NOMO-1 (cell line): ENCODE data around the gene NELFE.
"Not testable (repeated sequence)": the region's sequence is repeated elsewhere in the genome, so short reads cannot be mapped to it uniquely, and the experiment has no call there.

Experiments
- DNase-seq, 2 experiments: peaks; one replicate each; lab custom pipeline; 2025; ENCODE audit not compliant: unreplicated experiment in 2 of 2; lab: John Stamatoyannopoulos, UW

Gene NELFE, protein sequence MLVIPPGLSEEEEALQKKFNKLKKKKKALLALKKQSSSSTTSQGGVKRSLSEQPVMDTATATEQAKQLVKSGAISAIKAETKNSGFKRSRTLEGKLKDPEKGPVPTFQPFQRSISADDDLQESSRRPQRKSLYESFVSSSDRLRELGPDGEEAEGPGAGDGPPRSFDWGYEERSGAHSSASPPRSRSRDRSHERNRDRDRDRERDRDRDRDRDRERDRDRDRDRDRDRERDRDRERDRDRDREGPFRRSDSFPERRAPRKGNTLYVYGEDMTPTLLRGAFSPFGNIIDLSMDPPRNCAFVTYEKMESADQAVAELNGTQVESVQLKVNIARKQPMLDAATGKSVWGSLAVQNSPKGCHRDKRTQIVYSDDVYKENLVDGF

DNA sequence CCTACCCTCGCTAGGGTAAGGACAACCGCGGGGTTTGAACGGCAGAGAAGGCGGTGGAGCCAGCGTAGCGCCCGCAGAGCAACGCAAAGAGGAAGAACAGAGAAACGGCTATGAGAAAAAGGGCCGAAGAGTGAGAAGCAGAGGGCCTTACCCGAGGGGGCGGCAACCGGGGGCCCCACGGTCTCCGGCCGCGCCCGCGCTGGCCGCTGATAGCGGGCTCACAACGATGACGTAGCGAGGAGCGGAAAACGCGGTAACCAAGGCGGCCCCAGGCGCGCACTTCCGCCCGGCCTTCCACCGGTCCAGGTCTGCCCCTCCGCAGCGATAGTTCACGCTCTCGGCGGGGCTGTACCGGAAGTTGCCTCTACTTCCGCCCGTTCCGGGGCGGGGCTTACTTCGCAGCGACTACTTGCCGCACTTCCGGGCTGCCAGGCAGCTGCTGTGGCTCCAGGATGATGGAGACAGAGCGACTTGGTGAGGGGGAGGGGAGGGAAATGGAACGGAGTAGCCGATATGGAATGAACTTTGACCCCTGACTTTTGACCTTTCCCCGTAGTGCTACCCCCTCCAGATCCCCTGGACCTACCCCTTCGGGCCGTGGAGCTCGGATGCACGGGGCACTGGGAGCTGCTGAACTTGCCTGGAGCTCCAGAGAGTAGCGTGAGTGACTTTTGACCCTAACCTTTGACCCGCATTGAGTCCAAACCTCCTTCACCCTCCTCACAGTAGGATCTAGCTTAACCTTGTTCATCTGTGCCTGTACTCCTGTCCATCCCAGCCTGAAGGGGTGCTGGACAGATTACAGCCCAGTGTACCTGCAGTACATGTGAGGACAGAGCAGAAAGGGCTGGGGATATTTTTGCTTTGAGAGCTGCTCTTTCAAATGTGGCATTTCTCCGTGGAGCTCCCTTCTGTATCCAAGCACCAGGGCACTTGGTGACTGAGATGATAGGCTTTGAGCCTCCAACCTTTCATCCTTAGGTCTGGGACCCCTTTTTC, at the start of gene NELFE, which contains the start of gene SKIC2:
NELFE (minus strand) TSS at position 231 of the 999 bp plus-strand sequence. CDS start 525 bp downstream, outside the sequence.
SKIC2 (plus strand) TSS at position 435 of the 999 bp plus-strand sequence; CDS start at position 453, 18 bp downstream.
- peak; percentile 95 to 97 for DNase-seq

DNA sequence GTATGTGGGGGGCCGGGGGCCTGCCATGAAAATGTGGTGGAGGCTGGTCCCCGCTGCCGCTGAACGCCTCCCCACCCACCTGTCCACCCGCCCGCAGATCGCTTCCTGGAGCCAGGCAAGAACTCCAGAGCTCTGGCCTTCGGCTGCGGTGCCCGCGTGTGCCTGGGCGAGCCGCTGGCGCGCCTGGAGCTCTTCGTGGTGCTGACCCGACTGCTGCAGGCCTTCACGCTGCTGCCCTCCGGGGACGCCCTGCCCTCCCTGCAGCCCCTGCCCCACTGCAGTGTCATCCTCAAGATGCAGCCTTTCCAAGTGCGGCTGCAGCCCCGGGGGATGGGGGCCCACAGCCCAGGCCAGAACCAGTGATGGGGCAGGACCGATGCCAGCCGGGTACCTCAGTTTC, 49.3 kb upstream of the NELFE start:
- not testable (repeated sequence) for DNase-seq

DNA sequence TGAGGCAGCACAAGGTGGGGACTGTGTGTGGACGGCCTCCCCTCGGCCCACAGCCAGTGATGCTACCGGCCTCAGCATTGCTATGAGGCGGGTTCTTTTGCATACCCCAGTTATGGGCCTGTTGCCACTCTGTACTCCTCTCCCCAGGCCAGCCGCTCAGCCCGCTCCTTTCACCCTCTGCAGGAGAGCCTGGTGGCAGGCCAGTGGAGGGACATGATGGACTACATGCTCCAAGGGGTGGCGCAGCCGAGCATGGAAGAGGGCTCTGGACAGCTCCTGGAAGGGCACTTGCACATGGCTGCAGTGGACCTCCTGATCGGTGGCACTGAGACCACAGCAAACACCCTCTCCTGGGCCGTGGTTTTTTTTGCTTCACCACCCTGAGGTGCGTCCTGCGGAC, 48.3 kb upstream of the NELFE start:
- DNase-seq, result not testable (repeated sequence)

DNA sequence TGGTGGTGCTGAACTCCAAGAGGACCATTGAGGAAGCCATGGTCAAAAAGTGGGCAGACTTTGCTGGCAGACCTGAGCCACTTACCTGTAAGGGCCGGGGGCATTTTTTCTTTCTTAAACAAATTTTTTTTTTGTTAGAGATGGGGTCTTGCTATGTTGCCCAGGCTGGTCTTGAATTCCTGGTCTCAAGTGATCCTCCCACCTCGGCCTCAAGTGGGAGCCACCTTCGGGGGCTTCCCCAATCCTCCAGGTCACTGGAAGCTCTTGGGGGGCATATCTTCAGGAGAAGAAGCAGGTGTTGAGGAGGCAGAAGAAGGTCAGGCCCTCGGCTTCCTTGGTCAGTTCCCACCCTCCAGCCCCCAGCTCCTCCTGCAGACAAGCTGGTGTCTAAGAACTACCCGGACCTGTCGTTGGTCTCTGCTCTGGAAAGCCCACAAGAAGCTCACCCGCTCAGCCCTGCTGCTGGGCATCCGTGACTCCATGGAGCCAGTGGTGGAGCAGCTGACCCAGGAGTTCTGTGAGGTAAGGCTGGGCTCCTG, 47.3 kb upstream of the NELFE start:
- not testable (repeated sequence) for DNase-seq

DNA sequence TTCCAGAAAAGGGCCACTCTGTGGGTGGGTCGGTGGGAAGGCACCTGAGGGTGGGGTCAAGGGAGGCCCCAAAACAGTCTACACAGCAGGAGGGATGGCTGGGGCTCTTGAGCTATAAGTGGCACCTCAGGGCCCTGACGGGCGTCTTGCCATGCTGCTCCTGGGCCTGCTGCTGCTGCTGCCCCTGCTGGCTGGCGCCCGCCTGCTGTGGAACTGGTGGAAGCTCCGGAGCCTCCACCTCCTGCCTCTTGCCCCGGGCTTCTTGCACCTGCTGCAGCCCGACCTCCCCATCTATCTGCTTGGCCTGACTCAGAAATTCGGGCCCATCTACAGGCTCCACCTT, 46.7 kb upstream of the NELFE start:
- DNase-seq, result not testable (repeated sequence)

DNA sequence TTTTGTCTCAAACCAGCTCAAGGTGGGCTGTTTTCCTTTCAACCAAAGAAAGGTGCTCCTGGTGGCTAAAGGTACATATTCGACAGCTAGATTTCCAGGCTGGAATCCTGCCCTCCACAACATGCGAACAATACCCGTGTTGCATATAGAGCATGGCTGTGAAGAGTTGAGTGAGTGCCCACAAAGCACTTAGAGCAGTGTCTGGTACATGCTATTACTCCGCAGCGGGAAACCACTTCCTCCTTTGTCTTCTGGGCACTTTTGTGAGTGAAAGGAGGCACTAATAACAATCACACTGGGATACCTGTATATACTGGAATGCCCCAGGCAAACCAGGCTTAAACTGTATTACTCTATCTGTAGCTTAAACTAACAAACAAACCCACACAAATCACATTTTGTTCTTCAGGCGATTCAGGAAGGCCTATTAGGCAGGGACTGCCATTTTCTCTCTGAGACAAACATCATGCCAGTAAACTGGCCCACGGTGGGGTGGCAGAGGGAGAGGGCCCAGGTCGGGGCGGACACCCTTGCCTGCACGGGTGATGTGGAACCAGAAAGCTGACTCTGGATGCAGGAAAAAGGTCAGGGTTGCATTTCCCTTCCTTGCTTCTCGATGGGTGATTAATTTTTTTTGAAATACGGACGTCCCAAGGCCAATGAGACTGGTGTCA, 46.2 kb upstream of the NELFE start:
- not testable (repeated sequence) for DNase-seq

DNA sequence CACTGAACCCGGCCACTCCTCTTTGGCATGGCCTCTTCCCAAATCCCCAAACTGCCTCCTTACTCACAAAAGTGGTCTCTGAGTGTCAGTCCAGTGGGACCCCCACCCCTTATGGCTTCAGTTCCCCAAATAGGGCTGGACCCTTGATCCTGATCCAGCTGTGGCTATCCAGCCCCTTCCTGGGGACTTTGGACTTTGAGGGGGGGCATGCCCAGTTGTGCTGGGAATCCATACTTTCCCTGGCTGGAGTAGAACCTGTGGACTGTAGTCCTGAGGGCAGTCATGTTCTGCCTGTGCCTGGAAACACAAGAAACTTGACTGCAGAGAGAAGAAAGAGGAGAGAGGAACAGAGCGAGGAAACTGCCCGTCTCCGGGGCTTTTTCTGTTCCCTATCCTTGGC, 45.6 kb upstream of the NELFE start:
- DNase-seq, result not testable (repeated sequence)

DNA sequence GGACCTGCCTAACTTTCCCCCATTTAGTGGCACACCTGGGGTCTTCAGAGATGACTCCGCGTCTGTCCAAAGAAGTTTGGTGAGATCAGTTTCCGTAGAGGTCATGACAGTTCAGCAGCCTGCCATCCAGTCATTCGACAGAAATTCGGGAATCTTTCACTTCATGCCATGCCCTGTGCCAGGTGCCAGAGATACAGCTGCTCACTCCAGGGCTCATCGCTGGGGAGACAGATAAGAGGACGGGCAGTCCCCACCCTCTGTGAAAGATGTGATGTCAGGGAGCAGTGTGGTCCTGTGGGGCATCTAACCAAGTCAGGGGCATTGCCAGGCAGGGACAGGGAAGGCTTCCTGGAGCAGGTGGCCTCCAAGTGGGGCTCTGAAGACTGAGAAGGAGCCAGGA, 44.5 kb upstream of the NELFE start:
- not testable (repeated sequence) for DNase-seq

DNA sequence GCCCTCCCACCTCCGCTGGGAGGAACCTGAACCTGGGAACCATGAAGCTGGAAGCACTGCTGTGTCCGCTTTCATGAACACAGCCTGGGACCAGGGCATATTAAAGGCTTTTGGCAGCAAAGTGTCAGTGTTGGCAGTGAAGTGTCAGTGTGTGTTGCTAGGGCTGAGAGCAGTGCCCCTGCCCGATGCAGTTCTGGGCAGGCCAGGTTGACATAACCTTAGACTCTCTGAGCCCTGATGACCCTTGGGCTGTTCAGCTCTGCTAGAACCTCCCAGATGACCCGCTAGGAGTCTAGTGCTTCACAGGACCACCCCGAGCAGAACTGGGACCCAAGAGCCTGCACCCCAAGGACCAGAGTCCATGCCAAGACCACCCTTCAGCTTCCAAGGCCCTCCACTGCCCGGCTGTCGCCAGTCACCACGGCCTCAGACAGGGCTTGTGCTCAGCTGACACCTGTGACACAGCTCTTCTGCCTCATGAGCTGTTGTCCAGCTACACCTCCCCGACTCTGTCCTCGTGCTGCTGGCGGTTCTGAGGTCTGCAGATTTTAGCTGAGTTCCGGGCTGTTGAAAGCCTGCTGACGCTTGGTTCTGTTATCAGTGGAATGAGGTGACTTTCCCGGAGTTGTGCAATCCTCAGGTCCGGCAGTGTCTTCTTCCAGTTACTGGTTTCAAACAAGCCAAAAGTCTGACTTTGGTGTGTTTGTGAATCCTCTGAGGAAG, 43.9 kb upstream of the NELFE start:
- not testable (repeated sequence) for DNase-seq

DNA sequence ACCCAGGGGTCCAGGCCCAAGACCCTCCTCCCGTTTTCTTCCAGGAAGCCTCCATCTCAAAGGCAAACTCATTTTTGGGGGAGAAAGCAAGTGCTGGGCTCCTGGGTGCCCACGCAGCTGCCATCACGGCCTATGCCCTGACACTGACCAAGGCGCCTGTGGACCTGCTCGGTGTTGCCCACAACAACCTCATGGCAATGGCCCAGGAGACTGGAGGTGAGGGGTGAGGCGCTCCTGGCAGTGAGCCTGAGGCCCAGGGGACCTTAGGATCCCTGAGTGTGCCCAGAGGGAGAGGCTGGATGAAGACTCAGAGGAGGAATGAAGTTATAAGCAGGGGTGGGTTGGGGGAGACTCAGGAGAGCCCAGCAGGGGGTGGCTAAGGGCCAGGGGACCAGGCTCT, 37.6 kb upstream of the NELFE start:
- DNase-seq, result not testable (repeated sequence)

DNA sequence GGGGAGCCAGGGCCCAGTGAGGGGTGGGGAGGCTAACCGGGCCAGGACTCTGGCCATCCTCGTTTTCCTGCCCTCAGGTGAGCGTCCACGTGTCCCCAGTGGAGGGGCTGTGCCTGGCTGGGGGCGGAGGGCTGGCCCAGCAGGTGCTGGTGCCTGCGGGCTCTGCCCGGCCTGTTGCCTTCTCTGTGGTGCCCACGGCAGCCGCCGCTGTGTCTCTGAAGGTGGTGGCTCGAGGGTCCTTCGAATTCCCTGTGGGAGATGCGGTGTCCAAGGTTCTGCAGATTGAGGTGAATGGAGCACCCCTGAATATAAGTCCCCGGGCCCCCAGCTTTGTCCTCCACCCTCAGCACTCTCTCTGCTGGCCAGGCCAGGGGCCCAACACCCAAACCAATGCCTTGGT, 35.6 kb upstream of the NELFE start:
- not testable (repeated sequence) for DNase-seq

DNA sequence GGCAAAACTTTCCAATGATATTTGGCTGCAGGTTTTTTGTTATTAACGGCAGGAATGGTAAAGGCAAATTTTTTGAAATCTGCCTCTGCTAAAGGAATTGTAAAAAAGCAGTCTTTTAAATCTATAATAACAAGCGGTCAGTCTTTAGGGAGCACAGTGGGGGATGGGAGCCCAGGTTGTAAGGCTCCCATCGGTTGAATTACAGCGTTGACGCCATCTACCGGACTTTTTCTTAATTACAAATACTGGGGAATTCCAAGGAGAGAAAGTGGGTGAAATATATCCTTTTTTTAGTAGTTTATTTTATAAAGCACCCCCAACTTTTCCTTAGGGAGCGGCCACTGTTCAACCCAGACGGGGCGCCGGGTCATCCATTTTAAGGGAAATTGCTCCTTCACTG, 30.6 kb upstream of the NELFE start:
- DNase-seq, result not testable (repeated sequence)

DNA sequence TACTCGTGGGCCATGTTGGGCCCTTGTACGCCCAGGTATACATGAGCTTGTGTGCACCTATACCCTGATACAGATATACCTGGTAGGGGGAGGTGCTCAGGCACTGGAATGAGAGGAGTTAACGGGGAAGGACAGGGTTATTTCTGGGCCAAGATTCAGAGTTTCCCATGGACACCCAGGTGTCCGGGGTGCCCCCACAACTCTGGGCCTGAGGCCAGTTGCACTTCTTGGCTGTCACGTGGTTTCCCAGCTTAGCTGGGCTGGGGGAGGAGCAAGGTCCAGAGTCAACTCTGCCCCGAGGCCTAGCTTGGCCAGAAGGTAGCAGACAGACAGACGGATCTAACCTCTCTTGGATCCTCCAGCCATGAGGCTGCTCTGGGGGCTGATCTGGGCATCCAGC, 23.0 kb upstream of the NELFE start, which contains the start of gene C4A:
C4A (plus strand) TSS at position 314 of the 400 bp plus-strand sequence; CDS start at position 365, 51 bp downstream.
- DNase-seq, result not testable (repeated sequence)

DNA sequence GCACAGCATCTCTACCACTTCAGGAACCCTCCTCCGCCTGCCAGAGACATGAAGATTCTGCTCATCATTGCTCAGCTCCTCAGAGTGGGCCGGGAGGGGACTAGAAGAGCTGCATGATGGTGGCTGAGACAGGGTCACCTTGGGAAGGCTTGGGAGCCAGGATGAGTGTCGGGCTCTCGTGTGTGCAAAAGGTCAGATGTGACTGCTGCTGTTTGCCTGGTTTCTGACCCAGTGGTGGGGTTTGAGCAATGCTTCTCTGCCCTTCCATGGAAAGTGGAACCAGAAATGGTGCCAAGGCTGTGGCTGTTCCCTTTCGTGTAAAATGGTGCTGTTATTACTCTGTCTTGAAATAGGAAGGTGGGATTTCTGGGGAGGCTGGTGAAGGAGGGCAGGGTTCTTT, 22.2 kb upstream of the NELFE start:
- DNase-seq, result not testable (repeated sequence)

DNA sequence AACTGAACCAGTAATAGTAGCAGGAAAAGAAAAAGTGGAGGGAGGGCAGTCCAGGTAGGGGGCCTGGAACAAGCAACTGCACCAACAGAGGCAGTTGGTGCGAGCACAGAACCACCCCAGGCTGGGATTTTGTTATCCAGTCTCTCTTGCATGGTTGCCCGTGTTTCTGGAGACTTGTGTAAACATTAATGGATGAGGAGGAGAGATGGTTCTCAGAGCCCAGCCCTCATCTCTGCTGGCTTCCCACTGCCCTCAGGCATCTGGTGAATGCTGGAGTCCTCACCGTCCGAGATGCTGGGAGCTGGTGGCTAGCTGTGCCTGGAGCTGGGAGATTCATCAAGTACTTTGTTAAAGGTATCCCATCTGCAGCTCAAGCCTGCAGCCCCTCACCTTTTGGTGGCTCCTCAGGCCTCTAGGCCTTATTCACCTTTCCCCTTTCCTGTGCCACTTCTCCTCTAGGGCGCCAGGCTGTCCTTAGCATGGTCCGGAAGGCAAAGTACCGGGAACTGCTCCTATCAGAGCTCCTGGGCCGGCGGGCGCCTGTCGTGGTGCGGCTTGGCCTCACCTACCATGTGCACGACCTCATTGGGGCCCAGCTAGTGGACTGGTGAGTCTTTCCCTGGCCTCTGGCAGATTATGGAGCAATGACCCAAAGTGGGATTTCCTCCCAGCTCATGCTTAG, 21.6 kb upstream of the NELFE start:
- not testable (repeated sequence) for DNase-seq

DNA sequence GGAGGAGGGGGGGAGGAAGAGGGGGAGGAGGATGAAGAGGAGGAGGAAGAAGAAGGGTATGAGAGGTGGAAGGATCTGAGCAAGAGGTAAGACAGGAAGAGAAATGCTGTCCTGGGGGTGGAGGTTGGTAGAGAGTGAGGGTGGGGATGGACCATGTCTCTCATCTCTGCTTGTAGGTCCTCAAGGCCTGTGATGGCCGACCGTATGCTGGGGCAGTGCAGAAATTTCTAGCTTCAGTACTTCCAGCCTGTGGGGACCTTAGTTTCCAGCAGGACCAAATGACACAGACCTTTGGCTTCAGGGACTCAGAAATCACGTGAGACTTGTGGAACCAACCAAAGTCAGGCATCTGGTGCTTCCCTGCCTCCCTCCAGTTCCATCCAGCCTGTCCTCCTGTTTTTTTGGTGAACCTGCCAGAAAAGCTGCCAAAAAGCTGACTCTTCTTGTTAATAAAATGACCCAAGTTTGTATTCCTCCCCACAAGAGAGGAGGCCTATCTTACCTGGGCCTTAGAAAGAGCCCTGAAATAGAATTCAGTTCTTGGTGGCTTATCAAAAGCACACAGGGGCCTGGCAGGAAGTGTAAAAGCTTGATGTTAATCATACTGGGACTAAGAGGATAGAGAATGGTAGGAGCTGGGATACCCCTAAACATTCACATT, 20.6 kb upstream of the NELFE start:
- no peak for DNase-seq

DNA sequence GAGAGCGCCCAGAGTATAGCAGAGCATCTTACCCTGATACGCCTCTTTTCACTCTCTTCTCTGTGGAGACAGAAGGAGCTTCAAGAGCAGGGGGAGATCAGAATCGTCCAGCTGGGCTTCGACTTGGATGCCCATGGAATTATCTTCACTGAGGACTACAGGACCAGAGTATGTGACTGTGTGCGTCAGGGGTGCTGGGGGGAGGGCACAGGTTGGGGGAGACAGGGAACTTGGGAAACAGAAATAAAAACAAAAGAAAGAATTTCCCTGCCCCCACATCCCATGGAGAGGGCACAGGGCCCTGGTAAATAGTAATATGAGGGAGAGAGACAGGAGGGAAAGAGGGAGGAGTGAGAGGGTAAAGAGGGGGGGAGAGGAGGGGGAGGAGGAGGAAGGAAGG, 20.1 kb upstream of the NELFE start:
- DNase-seq, result no peak

DNA sequence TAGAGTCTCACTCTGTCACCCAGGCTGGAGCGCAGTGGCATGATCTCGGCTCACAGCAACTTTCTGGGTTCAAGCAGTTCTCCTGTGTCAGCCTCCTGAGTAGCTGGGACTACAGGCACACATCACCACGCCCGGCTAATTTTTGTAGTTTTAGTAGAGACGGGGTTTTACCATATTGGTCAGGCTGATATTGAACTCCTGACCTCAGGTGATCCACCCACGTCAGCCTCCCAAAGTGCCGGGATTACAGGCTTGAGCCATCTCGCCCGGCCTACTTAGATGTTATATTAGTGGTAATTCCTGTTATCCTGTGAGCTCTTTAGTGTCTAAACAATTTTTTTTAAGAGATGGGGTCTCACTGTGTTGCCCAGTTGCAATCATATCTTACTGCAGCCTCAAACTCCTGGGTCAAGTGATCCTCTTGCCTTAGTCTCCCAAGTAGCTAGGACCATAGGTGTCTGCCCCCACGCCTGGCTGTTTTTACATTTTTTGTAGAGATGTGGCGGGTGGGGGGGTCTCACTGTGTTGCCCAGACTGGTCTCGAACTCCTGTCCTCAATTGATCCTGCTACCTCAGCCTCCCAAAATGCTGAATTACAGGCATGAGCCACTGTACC, 19.2 kb upstream of the NELFE start:
- no peak for DNase-seq
